ENCODE data around the gene FARP1. TPM values are rescaled to one million over a fixed set of nuclear protein-coding genes. Genes with fewer than 3 reads are reported as not detected.
"Not testable (repeated sequence)": the region's sequence is repeated elsewhere in the genome, so short reads cannot be mapped to it uniquely, and the experiment has no call there.

The FARP1 gene
- total and polyA plus RNA-seq, 8 donors, result 11.6 to 319 (median 70.3) TPM

DNA sequence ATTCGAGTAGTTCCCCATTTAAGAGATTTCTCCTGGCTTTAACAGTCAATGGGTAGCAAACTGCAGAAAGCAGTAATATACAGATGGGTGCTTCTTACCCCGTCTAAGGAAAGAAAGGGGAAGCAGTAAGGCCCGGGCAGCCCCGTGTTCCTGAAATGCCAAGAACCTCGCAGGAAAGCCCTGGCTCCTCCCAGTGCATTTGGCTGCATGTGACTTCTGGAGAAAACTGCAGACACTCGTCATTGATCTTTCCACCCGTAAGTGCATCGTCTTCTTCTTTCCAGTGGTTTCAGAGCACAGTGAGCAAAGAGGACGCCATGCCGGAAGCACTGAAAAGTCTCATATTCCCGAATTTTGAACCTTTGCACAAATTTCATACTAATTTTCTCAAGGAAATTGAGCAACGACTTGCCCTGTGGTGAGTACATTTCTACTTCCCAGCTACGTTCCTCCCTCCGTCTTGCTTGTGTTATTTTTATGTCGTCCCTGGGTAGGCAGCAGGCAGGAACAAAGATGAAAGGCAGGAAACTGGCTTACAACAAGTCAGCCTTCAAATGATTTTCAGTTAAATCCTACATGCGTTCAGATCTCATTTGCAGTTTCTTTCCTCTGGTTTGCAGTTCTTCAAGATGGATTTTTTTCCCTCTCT lies 268.8 kb downstream of the FARP1 start:
- Histone ChIP-seq H3K36me3 (peaks cover 0 to 52% (median 45%) of the 10 kb centered on the region in 4 donors), H3K4me3 (no peak overlapping the region), H3K27me3 (no peaks in the 10 kb centered on the region), H3K9me3 (no peaks in the 10 kb centered on the region), H3K4me1 (peaks cover 5 to 27% (median 13%) of the 10 kb centered on the region in 4 donors), H3K27ac (peak overlapping the region in 2 of 5 donors; percentile 6 to 37)
- intact Hi-C loops (cut with DNase I; ENCODE audit: low total_unique reads), result no loop called here
- no peak for DNase-seq
- 57 to 76% (median 70%) methylated on average over 16 of the region's 16 CpGs for WGBS, 5 donors
- no peak for TF ChIP-seq POLR2A (IDR thresholded peaks at IDR 0.05)
- no peak for TF ChIP-seq POLR2AphosphoS5 (IDR thresholded peaks at IDR 0.05)
- TF ChIP-seq, protein P1, sequence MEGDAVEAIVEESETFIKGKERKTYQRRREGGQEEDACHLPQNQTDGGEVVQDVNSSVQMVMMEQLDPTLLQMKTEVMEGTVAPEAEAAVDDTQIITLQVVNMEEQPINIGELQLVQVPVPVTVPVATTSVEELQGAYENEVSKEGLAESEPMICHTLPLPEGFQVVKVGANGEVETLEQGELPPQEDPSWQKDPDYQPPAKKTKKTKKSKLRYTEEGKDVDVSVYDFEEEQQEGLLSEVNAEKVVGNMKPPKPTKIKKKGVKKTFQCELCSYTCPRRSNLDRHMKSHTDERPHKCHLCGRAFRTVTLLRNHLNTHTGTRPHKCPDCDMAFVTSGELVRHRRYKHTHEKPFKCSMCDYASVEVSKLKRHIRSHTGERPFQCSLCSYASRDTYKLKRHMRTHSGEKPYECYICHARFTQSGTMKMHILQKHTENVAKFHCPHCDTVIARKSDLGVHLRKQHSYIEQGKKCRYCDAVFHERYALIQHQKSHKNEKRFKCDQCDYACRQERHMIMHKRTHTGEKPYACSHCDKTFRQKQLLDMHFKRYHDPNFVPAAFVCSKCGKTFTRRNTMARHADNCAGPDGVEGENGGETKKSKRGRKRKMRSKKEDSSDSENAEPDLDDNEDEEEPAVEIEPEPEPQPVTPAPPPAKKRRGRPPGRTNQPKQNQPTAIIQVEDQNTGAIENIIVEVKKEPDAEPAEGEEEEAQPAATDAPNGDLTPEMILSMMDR (IDR thresholded peaks at IDR 0.05), result no peak
- TF ChIP-seq EP300 (IDR thresholded peaks at IDR 0.05), result no peak

DNA sequence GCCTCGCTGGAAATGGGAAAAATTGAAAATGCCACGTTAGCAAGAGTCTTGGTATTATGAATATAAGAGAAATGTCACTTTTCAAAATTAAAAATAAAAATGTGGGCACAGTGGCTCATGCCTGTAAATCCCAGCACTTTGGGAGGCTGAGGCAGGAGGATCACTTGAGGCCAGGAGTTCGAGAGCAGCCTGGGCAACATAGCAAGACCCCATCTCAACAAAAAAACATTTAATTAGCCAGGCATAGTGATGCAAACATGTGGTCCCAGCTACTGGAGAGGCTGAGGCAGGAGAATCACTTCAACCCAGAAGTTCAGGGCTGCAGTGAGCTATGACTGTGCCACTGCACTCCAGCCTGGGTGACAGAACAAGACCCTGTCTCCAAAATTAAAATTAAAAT lies 270.4 kb downstream of the FARP1 start:
- H3K9me3 ChIP-seq; H3K4me3 ChIP-seq; H3K27me3 ChIP-seq; intact Hi-C loops (cut with DNase I; ENCODE audit: low total_unique reads); DNase-seq: not testable (repeated sequence)
- 94 to 97% (median 95%) methylated on average over 3 of the region's 3 CpGs for WGBS, 5 donors
- Histone ChIP-seq H3K36me3 (peaks cover 0 to 53% (median 47%) of the 10 kb centered on the region in 4 donors), H3K4me1 (peaks cover 5 to 30% (median 16%) of the 10 kb centered on the region in 4 donors), H3K27ac (peak overlapping the region in 1 of 5 donors; percentile 21)

DNA sequence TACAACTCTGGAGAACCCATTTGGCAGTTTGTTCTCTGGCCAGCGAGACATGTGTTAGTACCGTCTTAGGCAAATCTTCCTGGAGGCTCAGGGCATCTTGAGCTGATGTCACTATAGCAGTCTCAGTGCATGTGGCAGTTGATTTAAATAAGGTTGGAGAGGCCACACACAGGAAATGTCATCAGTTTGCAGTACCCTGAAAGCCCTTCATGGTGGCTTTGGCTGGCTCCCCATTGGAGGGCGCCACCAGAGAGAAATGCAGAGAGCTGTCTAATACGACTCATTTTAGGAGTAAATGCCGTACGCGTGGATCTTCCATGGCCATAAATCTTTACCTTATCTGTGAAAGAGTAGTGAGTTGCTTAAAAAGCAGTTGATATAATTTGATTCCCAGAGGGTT lies 270.9 kb downstream of the FARP1 start:
- no peak for DNase-seq
- intact Hi-C loops (cut with DNase I; ENCODE audit: low total_unique reads), result no loop called here
- H3K4me1 ChIP-seq, result peaks cover 5 to 30% (median 18%) of the 10 kb centered on the region in 4 donors
- H3K36me3 ChIP-seq, result peaks cover 0 to 56% (median 48%) of the 10 kb centered on the region in 4 donors
- no peak overlapping the region for H3K4me3 ChIP-seq
- peak overlapping the region in 1 of 5 donors; percentile 5 for H3K27ac ChIP-seq
- TF ChIP-seq EP300 (IDR thresholded peaks at IDR 0.05) (no peak), POLR2AphosphoS5 (IDR thresholded peaks at IDR 0.05) (no peak), POLR2A (IDR thresholded peaks at IDR 0.05) (no peak)
- TF ChIP-seq, protein P1 (IDR thresholded peaks at IDR 0.05), result no peak
- no peaks in the 10 kb centered on the region for H3K27me3 ChIP-seq
- WGBS, 5 donors, result 82 to 97% (median 89%) methylated on average over 7 of the region's 7 CpGs
- no peaks in the 10 kb centered on the region for H3K9me3 ChIP-seq

DNA sequence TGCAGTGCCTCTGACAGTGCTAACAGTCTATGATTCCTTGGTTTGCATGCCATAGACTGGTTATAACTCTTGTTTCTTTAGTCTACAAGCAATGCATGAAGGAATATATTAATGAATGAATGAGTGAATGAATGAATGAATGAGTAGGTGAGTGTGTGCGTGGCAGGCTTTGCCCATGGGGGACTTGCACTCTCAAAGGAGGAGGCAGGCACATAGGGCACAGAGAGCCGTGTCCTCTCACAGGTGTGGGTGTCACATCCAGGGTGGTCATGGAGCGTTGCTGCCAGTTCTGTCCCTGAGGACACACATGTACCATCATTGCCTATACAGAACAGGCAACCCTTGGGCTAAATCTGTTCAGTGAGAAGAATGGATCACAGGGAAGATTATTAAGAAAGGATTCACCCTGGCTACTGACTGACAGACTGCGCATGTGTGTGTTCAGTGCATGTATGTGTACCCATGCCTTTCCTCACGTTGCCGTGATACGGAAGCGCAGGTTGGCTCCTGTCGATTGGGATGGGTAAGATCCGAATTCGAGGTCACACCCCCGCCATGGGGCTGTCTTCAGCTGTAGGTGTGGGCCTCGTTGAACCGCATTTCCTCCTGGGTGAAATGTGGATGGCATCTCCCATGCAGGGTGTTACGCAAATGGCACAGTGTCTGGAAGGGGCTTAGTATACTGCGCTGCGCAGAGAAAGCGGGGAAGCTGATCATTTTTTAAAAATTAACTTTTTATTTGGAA lies 272.6 kb downstream of the FARP1 start:
- intact Hi-C loops (cut with DNase I; ENCODE audit: low total_unique reads), result no loop called here
- Histone ChIP-seq H3K4me1 (peaks cover 5 to 36% (median 24%) of the 10 kb centered on the region in 4 donors), H3K36me3 (peaks cover 0 to 50% (median 46%) of the 10 kb centered on the region in 4 donors), H3K27me3 (no peaks in the 10 kb centered on the region), H3K27ac (peak overlapping the region; percentile 50 to 90 (median 76)), H3K9me3 (no peaks in the 10 kb centered on the region), H3K4me3 (no peak overlapping the region)
- DNase-seq, result no peak
- 84 to 94% (median 89%) methylated on average over 18 of the region's 18 CpGs for WGBS, 5 donors
- TF ChIP-seq POLR2AphosphoS5 (IDR thresholded peaks at IDR 0.05), result no peak
- no peak for TF ChIP-seq EP300 (IDR thresholded peaks at IDR 0.05)
- TF ChIP-seq POLR2A (IDR thresholded peaks at IDR 0.05), result no peak
- TF ChIP-seq, protein P1 (IDR thresholded peaks at IDR 0.05), result no peak
